ENCODE results near the gene CTNNA1.
"Not testable (repeated sequence)": the region's sequence is repeated elsewhere in the genome, so short reads cannot be mapped to it uniquely, and the experiment has no call there.

The CTNNA1 gene

GRCh38 chr5:138770291-138770690, 17.1 kb downstream of the CTNNA1 start:
- in situ Hi-C loops (cut with MboI; ENCODE audit: low sequenced_read_pairs, unreplicated experiment) = no loop called here
- no peak for DNase-seq (ENCODE audit: low spot score)
- TF ChIP-seq, protein P1, sequence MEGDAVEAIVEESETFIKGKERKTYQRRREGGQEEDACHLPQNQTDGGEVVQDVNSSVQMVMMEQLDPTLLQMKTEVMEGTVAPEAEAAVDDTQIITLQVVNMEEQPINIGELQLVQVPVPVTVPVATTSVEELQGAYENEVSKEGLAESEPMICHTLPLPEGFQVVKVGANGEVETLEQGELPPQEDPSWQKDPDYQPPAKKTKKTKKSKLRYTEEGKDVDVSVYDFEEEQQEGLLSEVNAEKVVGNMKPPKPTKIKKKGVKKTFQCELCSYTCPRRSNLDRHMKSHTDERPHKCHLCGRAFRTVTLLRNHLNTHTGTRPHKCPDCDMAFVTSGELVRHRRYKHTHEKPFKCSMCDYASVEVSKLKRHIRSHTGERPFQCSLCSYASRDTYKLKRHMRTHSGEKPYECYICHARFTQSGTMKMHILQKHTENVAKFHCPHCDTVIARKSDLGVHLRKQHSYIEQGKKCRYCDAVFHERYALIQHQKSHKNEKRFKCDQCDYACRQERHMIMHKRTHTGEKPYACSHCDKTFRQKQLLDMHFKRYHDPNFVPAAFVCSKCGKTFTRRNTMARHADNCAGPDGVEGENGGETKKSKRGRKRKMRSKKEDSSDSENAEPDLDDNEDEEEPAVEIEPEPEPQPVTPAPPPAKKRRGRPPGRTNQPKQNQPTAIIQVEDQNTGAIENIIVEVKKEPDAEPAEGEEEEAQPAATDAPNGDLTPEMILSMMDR (IDR thresholded peaks at IDR 0.05; ENCODE audit: borderline replicate concordance, control extremely low read depth, extremely low read depth, insufficient read depth, missing control alignments) = no peak

DNA sequence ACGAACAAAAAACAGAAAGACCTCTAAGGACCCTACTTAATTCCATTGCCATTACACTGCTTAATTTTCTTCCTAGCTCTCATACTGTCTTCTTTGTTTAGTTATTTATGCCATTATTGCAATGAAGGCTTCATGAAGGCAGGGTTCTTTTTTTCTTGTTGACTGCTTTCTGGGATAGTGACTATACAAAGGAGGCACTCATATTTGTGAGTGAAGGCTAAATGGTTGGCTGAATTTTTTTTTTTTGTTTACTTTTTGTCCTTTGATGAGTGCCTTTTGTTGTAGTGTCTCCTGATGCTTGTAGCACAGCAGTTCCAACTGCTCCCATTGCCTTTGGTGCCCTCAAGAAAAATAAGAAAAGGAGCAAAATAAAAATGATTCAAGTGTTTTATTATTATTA, 17.8 kb downstream of the CTNNA1 start:
- no peak for DNase-seq (ENCODE audit: low spot score)
- in situ Hi-C loops (cut with MboI; ENCODE audit: low sequenced_read_pairs, unreplicated experiment) = no loop called here
- TF ChIP-seq, protein P1 (IDR thresholded peaks at IDR 0.05; ENCODE audit: borderline replicate concordance, control extremely low read depth, extremely low read depth, insufficient read depth, missing control alignments) = no peak

- DNase-seq (ENCODE audit: low spot score) = no peak
- in situ Hi-C loops (cut with MboI; ENCODE audit: low sequenced_read_pairs, unreplicated experiment) = no loop called here
- TF ChIP-seq, protein P1 (IDR thresholded peaks at IDR 0.05; ENCODE audit: borderline replicate concordance, control extremely low read depth, extremely low read depth, insufficient read depth, missing control alignments) = no peak
Observed at GRCh38 chr5:138772986-138773594, 19.9 kb downstream of the CTNNA1 start.

GRCh38 chr5:138773624-138774023, 20.4 kb downstream of the CTNNA1 start:
- in situ Hi-C loops (cut with MboI; ENCODE audit: low sequenced_read_pairs, unreplicated experiment); DNase-seq (ENCODE audit: low spot score): not testable (repeated sequence)

DNA sequence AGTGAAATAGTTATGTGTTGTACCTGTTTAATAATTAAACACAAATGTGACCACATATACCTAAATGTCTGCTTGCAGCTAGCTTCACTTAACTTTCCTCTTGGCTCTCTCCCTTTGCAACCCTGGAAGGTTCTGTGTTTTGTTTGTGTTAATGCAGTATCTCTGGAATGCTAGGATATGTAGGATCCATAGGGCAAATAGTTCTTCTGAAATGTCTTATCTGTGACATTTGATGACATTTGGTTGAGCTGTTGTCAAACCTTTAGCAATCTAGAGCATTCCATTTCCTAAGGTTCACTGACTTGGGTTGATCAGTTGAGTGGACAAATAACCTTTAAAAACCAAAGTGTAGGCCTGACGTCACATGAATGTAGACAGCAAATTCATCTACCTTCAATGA, 21.8 kb downstream of the CTNNA1 start:
- no peak for DNase-seq (ENCODE audit: low spot score)
- in situ Hi-C loops (cut with MboI; ENCODE audit: low sequenced_read_pairs, unreplicated experiment) = no loop called here
- TF ChIP-seq, protein P1 (IDR thresholded peaks at IDR 0.05; ENCODE audit: borderline replicate concordance, control extremely low read depth, extremely low read depth, insufficient read depth, missing control alignments) = no peak

DNA sequence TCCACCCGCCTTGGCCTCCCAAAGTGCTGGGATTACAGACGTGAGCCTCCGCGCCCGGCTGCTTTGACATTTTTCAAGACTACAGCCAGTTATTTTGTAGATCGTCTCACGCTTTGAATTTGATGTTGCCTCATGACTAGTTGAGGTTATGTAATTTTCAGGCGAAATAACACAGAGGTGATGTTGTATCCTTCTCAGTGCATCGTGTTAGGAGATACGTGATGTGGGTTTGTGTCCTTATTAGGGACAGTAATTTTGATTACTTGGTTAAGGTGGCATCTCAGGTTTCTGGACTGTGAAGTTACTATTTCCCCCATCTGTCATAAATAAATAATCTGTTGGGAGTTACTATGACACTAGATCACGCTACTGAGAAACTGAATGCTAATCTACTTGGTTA, 25.0 kb downstream of the CTNNA1 start:
- no peak for DNase-seq (ENCODE audit: low spot score)
- TF ChIP-seq, protein P1 (IDR thresholded peaks at IDR 0.05; ENCODE audit: borderline replicate concordance, control extremely low read depth, extremely low read depth, insufficient read depth, missing control alignments) = no peak
- in situ Hi-C loops (cut with MboI; ENCODE audit: low sequenced_read_pairs, unreplicated experiment) = no loop called here

GRCh38 chr5:138783976-138784375, 30.8 kb downstream of the CTNNA1 start:
- TF ChIP-seq, protein P1 (IDR thresholded peaks at IDR 0.05; ENCODE audit: borderline replicate concordance, control extremely low read depth, extremely low read depth, insufficient read depth, missing control alignments) = no peak
- in situ Hi-C loops (cut with MboI; ENCODE audit: low sequenced_read_pairs, unreplicated experiment) = no loop called here
- DNase-seq (ENCODE audit: low spot score) = no peak

Measured in GM13976 (cell line).